ENCODE measurements around the gene CDKN2A.

Gene CDKN2A

GRCh38 chr9:21993893-21994555 is at the start of gene CDKN2A:
TSS of gene CDKN2A (minus strand) at chr9:21994392.
- TF ChIP-seq, protein P1, sequence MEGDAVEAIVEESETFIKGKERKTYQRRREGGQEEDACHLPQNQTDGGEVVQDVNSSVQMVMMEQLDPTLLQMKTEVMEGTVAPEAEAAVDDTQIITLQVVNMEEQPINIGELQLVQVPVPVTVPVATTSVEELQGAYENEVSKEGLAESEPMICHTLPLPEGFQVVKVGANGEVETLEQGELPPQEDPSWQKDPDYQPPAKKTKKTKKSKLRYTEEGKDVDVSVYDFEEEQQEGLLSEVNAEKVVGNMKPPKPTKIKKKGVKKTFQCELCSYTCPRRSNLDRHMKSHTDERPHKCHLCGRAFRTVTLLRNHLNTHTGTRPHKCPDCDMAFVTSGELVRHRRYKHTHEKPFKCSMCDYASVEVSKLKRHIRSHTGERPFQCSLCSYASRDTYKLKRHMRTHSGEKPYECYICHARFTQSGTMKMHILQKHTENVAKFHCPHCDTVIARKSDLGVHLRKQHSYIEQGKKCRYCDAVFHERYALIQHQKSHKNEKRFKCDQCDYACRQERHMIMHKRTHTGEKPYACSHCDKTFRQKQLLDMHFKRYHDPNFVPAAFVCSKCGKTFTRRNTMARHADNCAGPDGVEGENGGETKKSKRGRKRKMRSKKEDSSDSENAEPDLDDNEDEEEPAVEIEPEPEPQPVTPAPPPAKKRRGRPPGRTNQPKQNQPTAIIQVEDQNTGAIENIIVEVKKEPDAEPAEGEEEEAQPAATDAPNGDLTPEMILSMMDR (IDR thresholded peaks at IDR 0.05; ENCODE audit: insufficient read depth, missing control alignments): no peak
- DNase-seq (ENCODE audit: insufficient read length, low spot score): no peak
- FAIRE-seq: no peak

DNA sequence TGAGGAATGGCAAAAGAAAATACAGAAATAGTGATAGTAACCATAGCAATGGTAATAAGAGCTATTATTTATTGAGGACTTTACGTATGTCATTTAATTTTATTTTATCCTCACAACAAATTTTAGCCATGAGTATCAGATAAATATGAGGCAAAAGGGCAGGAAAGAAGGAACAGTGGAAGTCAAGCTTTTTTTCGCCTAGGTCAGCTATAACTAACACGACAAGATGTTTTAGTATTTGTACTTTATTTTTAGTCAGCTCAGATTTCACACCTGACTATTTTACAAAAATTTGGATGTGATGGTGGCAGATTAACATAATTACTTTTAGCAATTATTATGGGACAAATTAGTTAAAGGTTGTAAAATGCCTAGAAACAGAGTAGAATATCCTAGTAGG is 49.7 kb upstream of the CDKN2A start:
- no peak for FAIRE-seq
- TF ChIP-seq, protein P1 (IDR thresholded peaks at IDR 0.05; ENCODE audit: insufficient read depth, missing control alignments): no peak
- no peak for DNase-seq (ENCODE audit: insufficient read length, low spot score)

DNA sequence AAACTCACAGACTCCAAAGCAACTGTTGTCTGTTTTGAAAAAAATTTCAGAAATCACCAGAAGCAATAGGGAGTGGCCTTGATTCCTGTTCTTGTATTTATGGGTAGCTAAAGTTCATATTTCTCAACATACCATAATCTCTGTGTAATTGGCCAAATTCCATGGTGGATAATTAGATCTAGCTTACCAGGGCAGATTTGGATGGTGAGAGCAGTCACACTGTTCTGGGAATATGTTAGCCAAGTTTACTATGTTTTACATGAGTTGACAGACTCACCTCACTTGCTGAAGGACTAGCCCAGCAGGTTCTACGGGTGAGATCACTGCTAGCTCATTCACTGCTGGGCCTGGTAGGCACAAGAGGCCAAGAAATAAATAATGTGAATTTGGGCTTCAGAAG is 47.6 kb upstream of the CDKN2A start:
- TF ChIP-seq, protein P1 (IDR thresholded peaks at IDR 0.05; ENCODE audit: insufficient read depth, missing control alignments): no peak
- DNase-seq (ENCODE audit: insufficient read length, low spot score) (no peak), FAIRE-seq (no peak)

- DNase-seq (ENCODE audit: insufficient read length, low spot score): no peak
- TF ChIP-seq, protein P1 (IDR thresholded peaks at IDR 0.05; ENCODE audit: insufficient read depth, missing control alignments): no peak
- FAIRE-seq: no peak
Observed at GRCh38 chr9:22041344-22041743, 47.2 kb upstream of the CDKN2A start.

GRCh38 chr9:22040760-22041159 is 46.6 kb upstream of the CDKN2A start:
- TF ChIP-seq, protein P1 (IDR thresholded peaks at IDR 0.05; ENCODE audit: insufficient read depth, missing control alignments): no peak
- DNase-seq (ENCODE audit: insufficient read length, low spot score) (no peak), FAIRE-seq (no peak)

- DNase-seq (ENCODE audit: insufficient read length, low spot score) (no peak), FAIRE-seq (no peak)
- TF ChIP-seq, protein P1 (IDR thresholded peaks at IDR 0.05; ENCODE audit: insufficient read depth, missing control alignments): no peak
Observed at GRCh38 chr9:22039258-22039657, 45.1 kb upstream of the CDKN2A start.

- TF ChIP-seq, protein P1 (IDR thresholded peaks at IDR 0.05; ENCODE audit: insufficient read depth, missing control alignments): peak; percentile 40
- FAIRE-seq (no peak), DNase-seq (ENCODE audit: insufficient read length, low spot score) (no peak)
Observed at GRCh38 chr9:22037954-22038690, 43.9 kb upstream of the CDKN2A start.

Data from D721Med (cell line).